GM21723 (cell line): ENCODE data around the gene H6PD.

Experiments used
- ATAC-seq: cut with Tn5 transposase; IDR thresholded peaks from one replicate; pipeline ENCODE4 v1.9.1; 2021; ENCODE audit warnings: mild to moderate bottlenecking, moderate library complexity; ENCODE audit not compliant: unreplicated experiment

Gene H6PD

DNA sequence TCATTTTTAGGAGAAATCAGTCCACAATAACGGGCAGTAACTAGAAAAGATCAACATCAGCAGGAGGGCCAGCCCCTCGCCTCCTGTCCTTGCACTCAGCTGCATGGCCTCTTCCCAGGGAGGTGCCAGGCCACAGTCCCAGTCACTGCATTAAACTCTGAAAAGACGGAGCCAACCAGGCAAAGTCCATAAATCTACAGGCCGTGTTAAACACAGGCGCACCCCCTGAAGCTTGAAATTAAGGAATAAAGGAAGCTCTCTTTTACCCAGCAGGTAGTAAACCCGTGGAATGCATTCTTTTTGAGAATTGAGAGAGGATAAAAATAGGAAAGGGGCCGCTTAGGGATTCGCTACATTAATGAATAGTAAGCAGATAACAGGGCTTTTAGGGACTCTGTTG is 18.4 kb downstream of the H6PD start:
- no peak for ATAC-seq

DNA sequence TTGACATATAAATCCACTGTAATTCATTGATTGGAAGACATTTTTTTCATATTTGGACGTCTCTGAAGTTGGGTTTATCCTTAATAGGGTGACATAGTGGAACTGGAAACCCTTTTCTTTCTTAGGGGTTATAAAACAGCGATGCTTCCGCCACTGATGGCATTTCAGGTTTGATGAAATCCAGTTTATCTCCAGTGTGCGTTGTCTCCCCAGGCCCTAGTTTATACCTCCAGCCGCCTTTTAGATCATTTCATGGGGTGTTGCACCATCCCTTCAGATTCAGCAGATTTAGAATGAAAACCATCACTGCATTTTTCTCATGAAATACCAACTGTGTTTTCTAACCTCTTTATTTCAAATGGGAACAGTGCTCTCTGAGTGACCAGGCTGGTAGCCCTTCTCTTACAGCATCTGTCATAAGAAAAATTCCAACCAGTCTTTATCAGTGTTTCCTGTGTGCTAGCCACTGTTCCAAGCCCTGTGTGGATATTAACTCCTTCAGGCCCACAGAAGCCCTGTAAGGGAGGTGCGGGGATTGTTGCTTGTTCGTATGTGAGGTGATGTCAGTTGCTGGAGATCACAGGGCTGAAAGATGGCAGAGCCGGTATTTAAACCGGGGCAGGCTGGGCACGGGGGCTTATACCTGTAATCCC is 19.0 kb downstream of the H6PD start:
- no peak for ATAC-seq

DNA sequence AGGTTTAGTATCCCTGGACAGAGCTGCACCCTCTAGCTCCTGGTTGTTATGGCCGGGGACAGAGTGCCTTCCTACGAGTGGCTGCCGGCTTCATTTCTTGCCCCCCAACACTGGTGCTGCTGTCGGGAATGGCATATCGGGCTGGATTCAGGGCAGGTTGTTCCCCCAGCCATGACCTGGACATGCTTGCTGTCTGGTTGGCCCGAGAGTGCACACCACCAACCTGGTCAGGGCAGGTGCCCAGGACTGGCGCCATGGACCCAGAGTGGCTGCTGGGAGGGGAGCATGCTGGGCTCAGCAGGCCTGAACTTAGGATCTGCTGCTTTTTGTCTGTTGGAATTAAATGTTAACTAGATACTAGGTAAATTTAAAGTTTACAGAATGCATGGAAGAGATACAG is 21.8 kb downstream of the H6PD start:
- no peak for ATAC-seq

DNA sequence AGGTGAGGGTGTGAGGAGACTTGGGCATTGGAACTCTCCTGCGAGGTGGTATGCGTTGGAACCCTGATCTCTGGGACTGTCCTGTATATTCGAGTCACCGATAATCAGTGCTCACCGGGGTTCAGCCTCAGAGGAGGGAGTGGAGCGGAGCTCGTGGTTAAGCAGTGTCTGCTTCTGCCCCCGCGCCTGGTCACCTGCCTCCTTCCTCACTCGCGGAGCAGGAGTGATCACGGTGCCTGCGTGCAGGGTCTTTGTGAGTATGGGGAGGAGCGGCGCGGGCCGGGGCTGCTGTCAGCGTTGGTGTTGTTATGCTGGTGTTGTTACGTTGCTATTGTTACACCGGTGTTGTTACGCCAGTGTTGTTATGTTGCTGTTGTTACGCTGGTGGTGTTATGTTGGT is 23.3 kb downstream of the H6PD start:
- ATAC-seq = no peak

DNA sequence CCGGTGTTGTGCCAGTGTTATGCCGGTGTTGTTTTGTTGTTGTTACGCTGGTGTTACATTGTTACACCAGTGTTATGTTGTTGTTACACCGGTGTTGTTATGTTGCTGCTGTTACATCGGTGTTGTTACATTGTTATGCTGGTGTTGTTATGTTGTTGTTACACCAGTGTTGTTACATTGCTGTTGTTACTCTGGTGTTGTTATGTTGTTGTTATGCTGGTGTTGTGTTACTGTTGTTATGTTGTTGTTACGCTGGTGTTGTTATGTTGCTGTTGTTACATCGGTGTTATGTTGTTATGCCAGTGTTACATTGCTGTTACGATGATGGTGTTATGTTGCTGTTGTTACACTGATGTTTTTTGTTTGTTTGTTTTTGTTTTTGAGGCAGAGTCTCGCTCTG is 24.1 kb downstream of the H6PD start:
- ATAC-seq = no peak

DNA sequence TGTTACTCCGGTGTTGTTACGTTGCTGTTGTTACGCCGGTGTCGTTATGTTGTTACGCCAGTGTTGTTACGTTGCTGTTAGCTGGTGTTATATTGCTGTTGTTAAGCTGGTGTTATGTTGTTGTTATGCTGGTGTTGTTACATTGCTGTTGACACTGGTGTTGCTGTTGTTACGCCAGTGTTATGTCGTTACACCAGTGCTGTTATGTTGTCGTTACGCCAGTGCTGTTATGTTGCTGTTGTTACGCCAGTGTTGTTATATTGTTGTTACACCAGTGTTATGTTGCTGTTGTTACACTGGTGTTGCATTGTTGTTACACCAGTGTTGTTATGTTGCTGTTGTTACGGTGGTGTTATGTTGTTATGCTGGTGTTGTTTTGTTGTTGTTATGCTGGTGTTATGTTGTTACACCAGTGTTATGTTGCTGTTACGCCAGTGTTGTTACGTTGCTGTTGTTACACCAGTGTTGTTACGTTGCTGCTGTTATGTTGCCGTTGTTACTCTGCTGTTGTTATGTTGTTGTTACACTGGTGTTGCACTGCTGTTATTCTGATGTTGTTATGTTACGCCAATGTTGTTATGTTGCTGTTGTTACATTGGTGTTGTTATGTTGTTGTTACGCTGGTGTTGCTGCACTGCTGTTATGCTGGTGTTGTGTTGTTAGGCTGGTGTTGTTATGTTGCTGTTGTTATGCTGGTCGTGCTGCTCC is 25.6 kb downstream of the H6PD start:
- no peak for ATAC-seq

DNA sequence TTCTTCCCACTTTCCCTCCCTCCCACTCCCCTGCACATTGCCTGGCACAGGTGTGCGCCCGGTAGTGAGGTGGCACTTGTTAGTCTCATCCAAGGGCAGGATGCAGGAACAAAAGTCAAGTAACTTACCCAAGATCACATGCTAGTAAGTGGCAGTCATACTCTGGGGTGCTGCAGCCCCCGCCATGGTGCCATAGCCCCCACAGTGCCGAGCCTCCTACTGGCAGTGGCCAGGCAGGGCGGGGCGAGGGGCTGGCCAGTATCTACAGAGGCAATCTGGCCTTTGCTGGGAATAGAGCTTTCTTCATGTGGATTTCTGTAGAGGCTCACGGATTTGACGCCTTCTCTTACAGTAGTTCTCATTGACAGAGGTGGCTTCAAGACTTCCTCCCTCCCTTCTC is 26.9 kb downstream of the H6PD start:
- ATAC-seq = no peak

DNA sequence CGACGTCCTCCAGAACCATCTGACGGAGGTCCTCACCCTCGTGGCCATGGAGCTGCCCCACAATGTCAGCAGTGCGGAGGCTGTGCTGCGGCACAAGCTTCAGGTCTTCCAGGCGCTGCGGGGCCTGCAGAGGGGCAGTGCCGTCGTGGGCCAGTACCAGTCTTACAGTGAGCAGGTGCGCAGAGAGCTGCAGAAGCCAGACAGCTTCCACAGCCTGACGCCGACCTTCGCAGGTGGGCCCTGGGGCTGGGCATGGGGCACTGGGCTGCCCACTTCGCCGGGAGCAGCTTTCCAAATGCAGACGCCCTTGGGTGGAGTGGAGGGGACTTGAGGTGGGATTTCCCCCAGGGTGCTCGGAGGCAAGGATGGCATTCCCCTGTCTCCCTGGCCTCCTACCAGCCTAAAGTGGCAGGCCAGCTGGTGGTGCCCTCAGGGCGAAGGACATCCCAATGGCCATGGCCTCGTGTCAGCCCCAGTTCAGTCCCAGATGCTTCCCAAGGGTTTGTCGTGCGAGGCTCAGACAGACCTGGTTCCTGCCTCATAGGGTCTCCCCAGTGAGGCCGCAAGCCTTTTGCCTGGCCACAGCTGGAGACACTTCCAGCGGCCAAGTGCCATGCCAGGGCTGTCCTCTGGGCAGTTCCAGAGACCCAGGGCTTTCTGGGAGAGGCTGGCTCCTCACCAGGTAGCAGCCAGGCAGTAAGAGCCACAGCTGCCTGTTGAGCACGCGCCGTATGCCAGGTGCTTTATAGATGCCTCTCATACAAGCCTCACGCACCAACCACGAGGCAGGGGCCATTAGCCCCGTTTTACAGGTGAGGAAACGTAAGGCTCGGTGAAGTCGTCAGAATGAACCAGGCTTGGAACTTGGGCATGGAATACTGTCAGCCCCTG is 27.8 kb downstream of the H6PD start:
- ATAC-seq = no peak

DNA sequence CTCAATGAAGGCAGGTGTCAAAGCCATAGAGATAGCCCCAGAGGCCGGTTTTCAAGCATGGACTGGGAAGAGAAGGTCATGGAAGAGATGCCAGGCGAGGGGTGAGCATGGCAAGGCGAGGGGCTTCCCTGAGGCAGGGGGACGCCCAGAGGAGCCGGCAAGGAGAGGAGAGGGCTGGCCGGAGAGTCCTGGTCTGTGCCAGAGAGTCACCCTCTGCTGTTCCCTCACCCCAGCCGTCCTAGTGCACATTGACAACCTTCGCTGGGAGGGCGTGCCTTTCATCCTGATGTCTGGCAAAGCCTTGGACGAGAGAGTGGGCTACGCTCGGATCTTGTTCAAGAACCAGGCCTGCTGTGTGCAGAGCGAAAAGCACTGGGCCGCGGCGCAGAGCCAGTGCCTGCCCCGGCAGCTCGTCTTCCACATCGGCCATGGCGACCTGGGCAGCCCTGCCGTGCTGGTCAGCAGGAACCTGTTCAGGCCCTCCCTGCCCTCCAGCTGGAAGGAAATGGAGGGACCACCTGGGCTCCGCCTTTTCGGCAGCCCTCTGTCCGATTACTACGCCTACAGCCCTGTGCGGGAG is 28.8 kb downstream of the H6PD start:
- ATAC-seq = no peak

DNA sequence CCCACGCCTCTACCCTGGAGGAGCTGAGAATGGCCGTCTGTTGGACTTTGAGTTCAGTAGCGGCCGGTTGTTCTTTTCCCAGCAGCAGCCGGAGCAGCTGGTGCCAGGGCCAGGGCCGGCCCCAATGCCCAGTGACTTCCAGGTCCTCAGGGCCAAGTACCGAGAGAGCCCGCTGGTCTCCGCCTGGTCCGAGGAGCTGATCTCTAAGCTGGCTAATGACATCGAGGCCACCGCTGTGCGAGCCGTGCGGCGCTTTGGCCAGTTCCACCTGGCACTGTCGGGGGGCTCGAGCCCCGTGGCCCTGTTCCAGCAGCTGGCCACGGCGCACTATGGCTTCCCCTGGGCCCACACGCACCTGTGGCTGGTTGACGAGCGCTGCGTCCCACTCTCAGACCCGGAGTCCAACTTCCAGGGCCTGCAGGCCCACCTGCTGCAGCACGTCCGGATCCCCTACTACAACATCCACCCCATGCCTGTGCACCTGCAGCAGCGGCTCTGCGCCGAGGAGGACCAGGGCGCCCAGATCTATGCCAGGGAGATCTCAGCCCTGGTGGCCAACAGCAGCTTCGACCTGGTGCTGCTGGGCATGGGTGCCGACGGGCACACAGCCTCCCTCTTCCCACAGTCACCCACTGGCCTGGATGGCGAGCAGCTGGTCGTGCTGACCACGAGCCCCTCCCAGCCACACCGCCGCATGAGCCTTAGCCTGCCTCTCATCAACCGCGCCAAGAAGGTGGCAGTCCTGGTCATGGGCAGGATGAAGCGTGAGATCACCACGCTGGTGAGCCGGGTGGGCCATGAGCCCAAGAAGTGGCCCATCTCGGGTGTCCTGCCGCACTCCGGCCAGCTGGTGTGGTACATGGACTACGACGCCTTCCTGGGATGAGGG is 29.7 kb downstream of the H6PD start:
- ATAC-seq = no peak

DNA sequence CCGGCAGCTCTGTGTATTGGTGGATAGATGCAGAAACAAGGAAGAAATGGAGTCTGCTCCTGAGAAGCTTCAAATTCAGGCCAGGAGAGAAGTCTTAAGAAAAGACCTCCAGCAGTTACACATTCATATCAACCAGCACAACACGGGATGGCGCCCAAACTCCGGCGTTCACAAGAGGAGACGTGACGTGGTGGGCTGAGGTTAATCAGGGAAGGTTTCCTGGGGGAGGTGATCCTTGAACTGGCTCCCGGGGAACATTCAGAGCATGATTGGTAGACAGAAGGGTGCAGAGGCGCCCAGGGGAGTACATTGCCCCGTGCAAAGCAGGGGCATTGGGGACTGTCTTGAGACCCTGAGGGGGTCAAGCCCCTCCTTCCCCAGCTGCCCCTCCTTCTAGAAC is 30.5 kb downstream of the H6PD start:
- ATAC-seq = no peak

DNA sequence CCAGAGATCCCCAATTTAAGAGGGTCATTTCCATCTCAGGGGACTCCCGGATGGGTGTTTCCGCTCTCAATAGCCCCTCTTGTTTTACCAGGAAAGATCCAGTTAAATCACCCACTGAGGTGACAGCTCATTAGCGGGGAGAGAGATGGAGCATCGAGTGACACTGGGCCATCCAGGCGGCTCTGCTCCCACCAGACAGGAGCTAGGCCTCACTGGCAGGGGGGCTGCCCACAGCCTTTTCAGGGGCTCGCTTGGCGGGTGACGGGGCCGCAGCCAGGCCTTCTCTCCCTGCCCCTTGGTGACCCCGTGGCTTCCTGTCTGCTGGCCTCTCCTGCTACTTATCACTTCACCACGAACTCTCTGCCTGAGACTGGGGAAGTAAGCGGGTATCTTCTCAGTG is 31.4 kb downstream of the H6PD start:
- ATAC-seq = no peak

DNA sequence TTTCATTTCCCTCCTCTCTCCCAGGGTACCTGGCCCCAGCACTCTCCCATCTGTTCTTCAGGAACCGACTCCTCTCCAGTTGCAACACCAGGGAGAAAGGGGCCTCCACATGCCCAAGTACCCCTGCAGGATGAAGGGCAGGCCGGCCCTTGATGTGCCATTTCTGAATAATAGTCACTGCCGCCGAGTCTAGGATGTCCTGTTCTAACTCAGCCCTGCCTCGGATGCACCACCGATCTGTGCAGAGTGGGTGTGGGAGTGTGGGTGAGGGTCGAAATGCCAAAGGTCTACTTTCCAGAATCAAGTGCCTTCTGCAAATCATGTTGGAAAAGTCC is 32.7 kb downstream of the H6PD start:
- no peak for ATAC-seq

DNA sequence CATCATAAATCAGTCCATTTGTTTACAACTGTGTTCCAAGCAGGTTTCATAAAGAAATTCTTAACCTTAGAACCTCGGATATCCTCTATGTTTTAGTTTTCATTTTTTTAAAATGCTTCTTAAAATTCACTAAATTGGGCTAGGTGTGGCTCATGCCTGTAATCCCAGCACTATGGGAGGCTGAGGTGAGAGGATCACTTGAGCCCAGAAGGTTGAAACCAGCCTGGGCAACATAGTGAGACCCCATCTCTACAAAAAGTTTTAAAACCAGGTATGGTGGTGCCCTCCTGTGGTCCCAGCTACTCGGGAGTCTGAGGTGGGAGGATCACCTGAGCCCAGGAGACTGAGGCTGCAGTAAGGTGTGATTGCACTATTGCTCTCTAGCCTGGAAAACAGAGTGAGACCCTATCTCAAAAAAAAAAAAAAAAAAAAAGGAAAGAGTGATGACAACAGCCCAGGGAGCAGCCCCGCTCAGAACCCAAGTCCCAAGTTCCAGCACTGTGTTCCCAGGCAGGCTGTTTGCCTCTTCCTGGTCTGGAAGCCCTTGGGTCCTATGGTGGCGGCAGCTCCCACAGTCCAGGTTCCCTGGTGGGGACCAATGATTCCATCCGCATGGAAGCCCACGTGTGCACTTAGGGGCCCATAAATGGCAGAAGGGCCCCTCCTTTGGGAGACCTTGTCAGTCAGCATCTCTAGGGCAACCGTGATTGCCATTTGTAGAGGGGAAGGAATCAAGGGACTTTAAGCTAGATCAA is 33.4 kb downstream of the H6PD start:
- no peak for ATAC-seq

DNA sequence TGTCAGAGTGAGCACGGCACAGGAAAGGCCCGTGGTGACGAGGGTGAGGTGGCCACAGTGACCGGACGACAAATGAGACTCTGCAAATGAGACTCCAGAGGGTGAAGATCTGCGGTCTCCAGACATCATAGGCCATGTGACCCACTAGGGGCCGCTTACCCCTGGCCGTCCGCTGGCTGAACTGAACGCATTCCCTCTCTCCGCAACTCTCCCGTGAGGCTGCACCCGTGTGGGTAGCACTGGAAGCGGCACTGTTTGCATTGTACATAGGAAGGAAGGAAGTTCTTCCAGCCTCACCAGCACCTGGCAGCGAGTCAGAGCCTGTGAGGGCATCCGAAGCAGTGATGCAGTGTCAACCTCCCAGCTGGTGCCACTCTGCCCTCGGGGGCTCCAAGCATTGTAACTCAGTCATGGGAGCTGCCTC is 34.5 kb downstream of the H6PD start:
- ATAC-seq = no peak

DNA sequence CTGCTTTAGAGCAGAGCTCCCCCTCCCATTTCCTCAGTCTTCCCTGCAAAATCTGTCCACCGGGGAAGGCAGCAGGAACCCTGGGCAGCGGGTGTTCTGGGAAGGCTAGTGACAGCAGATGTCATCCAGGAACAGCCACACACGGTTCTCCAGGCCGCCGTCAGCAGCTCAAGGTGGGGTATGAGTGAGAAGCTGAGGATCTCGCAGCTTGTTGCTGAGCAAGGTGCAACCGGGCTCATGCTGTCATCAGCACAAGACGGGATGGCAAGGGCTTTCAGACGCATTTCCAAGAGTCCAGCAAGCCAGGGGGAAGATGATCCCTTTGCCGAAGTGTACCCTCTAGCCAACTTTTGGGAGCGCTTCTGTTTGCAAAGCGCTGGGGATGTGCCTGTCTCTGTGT is 35.1 kb downstream of the H6PD start:
- ATAC-seq = no peak

DNA sequence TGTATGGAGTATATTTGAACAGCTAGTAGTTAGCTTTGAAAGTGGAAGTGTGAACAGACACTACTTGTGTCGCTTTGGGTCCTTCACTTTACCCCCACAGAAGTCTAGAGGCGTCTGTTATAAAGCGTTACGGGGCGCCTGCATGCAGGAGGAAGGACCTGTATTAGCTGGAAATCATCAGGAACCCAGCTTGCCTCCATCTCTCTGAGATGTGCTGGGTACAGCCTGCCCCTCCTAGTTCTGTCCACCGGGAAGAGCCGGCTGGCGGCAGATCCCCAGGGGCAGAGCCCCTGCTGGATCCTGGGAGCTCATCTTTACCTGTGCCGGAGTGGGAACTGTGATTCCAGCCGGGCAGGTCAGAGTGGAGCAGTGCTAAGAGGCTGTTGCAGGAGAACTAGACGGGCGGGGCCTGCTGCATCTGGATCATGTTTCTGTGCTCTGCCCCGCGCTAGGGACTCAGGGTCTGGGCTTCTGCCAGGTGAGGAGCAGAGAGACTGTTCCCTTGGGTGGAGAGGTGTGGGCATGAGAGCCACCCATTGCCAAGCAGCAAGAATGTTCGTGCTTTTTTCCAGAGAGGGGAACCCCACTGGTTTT is 35.8 kb downstream of the H6PD start:
- ATAC-seq = no peak

DNA sequence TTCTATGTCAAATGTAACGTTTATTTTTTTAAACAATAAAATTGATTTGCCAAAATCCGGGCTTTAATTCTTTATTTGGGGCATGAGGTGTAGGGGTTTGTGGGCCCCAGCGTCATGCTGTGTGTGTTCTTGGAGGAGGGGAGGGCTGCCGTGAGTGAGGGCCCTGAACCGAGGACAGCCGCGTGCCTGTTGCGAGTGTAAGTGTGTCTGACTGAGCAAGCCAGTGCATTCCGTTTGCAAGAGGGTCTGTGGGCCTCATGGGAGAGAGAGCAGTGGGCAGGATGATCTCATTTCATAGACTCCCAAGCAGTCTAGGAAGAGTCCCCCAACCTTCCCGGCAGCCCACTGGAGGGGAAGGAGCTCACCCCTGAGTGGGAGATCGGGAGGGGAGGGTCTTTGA is 36.7 kb downstream of the H6PD start:
- ATAC-seq = no peak

DNA sequence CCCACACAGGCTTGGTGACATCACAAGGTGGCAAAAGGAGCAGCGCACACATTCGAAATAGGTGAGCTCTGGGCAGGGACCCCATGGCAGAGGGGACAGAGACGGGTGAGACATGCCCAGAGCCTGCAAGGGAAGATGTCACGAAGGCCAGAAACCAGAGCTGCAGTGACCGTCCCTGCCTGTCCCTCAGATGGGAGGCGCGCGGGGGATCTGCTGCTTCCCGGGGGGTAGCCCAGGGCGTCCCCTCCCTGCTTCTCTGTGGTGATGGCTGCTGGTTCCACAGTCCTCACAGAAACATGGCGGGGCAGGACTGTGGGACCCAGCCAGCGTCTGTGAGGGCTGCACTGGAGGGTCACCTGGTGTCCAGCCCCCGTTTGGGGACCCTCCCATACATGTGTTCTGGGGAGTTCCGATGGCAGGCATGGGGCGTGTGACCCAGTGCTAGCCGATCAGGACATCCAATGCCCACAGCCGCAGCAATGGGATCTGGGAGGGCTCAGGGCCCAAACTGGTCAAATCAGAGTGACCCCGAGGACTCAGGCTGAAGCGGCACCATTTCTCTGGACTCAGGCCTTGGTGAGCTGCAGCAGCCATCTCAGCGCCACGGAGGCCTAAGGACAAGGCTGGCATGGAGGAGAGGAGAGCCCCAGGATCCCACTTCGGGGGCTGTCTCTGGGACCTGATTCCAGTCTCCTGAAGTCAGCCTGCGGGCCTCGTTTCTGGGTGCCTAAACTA is 37.5 kb downstream of the H6PD start:
- no peak for ATAC-seq
